Amniotic epithelial cell (primary cell): ENCODE data around the gene PRRC2A.
"Not testable (repeated sequence)": the region's sequence is repeated elsewhere in the genome, so short reads cannot be mapped to it uniquely, and the experiment has no call there.

Experiments
- DNase-seq: peaks from one replicate; pipeline ENCODE4 v3.0.0-alpha.2; 2010; ENCODE audit warnings: low read depth

PRRC2A gene

DNA sequence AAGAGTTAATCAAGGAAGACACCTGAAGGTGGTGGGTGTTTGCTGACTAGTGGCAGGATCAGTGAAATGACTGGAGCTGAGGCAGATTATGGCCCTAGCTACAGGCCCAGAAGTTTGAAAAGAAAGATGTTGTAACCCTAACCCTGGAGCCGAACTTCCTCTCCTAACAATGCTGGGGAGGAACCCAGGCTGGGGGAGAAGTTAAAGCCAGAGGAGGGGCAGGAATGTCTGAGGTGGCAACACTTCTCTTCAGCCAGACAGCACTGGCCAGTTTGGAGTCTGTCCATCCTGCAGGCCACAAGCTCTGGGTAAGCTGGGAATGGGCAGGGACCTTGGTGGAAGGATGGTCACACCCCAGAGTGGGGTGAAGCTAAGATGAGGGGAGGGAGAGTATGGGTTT lies 34.5 kb upstream of the PRRC2A start, which contains the start of gene LST1:
LST1 (plus strand) TSS at position 270 of the 400 bp plus-strand sequence. CDS start 1,023 bp downstream, outside the sequence.
- no peak for DNase-seq

DNA sequence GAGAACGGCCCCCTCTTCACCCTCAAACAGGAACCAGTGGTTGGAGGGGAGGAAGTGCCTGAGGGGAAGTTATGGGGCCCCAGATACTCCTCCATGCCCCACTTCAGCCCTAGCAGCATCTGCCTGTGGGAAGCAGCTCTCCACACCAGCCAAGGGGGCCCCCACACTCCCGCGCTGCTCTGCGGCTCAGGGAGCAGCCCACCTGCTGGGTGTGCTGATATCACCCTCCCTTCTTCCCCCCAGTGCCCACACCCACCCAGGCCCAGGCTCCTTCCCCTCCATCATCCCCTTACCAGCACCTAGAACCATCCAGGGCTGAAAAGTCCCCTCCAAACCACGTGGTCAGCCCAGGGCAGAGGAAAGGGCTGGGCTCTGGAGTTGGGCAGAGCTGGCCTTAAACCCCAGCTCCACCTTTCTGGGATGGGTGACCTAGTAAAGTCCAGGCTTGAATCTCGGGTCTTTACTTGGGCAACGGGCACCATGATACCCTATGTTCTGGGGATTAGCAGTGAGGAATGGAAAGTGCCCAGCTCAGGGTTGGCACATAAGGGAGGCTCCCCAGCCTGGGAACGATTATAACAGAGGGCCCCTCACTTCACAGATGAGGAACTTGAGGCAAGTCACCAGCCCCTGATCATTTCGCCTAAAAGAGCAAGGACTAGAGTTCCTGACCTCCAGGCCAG lies 33.8 kb upstream of the PRRC2A start:
- no peak for DNase-seq

DNA sequence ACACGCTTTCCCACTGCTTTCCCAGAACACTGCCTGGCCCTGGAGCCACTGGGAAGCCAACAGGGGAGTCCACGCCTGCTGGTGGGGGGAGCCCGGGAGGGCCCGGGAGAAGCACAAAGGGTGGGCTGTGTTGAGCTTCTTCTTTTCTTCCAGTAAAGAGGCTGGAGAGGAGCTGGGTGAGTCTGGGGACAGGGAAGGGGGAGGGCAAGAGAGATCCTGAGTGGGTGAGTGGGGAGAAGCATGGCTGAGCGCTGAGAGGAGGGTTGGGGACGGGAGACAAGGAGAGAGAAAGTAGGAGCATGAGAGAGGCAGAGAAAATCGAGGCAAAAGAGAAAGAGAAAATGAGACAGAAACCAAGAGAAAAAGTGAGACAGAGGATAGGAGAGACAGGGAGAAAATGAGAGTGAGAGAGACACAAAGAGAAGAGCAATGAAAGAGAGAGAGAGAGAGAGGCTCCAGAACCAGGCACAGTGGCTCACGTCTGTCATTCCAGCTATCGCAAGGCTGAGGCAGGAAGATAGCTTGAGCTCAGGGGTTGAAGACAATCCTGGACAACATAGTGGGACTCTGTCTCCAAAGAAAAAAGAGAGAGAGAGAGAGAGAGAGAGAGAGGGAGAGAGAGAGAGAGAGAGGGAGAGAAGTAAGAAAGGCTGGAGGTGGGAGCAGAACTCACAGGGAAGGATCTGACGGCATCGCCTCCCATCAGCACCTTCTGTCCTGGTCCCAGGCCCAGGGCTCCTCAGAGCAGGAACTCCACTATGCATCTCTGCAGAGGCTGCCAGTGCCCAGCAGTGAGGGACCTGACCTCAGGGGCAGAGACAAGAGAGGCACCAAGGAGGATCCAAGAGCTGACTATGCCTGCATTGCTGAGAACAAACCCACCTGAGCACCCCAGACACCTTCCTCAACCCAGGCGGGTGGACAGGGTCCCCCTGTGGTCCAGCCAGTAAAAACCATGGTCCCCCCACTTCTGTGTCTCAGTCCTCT lies 32.4 kb upstream of the PRRC2A start:
- DNase-seq = no peak

DNA sequence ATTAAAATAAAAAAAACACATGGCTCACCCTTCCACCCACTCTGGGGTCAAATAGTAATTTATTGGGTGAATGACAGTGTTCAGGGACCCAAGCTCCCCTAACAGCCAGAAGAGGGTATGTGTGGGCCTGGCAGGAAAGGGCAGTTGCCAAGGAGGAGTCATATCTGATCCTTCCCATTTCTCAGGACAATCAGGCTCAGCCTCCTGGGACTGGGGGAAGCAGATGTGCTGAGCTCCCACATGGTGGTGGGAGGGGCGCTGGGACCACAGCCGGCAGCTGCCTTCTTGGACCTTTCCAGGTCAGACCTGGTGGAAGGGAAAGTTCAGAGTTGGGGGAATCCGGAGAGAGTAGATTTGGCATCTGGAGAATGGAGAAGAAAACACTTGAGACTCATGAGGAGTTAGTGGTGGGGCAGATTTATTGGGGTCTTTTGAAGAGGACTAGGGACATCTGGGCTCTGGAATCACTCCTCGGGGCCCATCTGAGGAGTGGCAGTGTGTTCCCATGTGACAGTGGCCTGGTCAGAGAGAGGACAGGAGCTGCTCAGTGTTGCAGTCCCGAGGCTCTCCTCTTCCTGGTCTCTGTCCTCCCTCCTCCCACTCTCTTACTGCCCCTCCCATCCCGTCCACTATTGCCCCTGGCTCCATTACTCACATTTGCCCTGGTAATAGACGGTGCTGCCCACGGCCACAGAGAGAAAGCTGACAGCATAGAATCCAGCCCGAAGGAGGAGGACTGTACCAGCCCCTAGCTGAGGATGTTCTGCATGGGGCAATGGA lies 31.5 kb upstream of the PRRC2A start:
- DNase-seq = no peak

DNA sequence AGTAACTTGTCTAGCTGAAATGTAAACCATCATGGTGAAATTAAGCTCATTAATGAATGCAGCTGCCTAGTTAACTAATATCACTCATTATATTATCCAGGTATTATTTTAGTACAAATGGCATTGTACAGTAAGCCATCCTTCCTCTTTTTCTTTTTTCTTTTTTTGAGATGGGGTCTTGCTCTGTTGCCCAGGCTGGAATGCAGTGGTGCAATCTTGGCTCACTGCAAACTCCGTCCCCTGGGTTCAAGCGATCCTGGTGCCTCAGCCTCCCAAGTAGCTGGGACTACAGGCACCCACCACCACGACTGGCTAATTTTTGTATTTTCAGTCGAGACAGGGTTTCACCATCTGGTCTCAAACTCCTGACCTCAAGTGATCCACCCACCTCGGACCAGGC lies 29.8 kb upstream of the PRRC2A start:
- DNase-seq = not testable (repeated sequence)

DNA sequence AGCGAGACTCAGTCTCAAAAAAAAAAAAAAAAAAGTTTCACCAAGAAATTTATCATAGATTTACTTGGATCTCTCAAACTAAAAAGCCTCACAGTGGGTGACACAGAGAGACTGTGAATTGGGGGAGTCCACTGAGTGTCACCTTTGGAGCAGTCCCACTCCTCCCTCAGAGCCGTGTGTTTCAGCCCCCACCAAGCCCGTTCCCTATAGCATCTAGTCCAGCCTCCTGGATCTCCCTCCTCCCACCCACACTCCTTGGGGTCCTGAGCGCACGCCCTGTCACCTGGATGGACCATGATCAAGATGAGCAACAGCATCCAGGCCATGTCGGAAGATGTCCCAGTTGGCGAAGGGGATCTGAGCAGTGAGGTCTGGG lies 28.1 kb upstream of the PRRC2A start:
- no peak for DNase-seq

DNA sequence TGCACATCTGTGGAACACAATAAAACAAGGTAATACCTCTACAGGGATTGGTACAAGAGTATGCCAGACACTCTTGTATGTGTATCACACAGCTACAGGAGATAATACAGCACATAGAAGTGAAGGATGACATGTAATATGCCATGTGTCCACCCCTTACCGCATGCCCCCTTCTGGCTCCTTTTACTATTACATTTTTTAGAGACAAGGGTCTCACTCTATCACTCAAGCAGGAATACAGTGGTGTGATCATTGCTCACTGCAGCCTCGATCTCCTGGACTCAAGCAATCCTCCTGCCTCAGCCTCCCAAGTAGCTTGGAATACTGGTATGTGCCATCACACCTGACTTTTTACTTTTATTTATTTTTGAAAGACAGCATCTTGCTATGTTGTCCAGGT lies 23.5 kb upstream of the PRRC2A start:
- DNase-seq = peak; percentile 34

DNA sequence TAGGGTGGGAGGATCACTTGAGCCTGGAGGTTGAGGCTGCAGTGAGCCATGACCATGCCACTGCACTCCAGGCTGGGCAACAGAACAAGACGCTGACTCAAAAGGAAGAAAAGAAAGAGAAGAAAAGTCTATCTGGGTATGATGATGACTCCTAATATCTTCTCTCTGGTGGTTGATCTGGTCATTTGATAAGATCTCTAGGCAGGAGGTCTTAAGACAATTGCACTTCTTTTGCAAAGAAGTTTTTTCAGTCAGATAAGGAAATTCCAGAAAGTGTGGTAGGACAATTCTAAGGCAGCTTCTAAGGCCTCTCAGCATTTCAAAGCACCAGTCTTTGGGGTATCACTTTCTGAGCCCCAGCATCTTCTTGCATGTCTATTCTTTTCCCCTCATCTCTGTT lies 13.2 kb upstream of the PRRC2A start:
- peak; percentile 39 for DNase-seq

DNA sequence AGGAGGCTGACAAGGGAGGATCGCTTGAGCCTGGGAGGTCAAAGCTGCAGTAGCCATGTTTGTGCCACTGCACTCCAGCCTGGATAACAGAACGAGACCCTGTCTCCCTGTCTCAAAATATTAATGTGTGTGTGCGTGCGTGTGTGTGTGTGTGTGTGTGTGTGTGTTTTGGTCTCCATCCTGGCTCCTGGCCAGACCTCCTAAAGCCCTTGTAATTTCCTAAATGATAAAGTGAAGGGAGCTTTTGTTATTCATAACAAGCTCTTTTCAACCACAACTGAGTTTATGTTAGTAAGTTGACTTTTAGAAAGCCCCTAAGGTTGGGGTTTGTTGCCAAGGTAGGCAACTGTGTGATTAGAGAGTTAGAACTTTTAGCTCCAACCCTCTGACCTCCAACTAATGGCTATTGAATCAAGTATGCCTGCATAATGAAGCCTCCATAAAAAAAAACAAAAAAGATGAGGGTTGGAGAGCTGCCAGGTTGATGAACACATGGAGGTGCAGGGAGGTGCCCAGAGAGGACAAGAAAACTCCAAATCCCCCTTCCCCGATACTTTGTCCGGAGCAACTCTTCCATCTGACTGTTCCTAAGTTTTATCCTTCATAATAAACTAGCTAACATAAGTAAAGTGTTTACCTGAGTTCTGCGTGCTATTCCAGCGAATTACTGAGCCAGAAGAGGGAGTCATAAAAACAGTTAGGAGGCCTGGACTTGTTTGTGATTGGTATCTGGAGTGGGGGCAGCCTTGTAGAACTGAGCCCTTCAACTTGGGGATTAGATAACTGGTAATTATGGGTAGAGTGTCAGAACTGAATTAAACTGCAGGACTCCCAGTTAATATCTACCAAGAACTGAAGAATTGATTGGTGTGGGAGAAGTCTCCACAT lies 10.8 kb upstream of the PRRC2A start:
- DNase-seq = no peak

DNA sequence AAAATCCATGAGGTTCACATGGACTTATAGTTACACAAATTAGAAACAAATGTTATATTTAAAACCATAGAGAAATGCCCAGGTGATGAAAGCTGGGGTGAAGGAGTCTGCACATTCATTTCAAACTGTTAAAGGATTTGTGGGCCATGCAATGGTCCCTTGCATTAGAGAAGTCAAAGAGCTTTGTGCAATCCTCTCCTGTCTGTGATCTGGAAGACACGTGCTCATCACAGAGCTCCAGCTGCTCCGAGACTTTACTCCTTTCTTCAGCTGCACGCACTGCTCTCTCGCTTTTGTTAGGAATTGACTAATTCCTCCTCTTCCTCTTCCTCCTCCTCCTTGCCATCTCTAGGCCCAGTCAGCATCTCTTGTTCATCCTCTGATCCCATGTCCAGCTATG lies 9.5 kb upstream of the PRRC2A start:
- no peak for DNase-seq

DNA sequence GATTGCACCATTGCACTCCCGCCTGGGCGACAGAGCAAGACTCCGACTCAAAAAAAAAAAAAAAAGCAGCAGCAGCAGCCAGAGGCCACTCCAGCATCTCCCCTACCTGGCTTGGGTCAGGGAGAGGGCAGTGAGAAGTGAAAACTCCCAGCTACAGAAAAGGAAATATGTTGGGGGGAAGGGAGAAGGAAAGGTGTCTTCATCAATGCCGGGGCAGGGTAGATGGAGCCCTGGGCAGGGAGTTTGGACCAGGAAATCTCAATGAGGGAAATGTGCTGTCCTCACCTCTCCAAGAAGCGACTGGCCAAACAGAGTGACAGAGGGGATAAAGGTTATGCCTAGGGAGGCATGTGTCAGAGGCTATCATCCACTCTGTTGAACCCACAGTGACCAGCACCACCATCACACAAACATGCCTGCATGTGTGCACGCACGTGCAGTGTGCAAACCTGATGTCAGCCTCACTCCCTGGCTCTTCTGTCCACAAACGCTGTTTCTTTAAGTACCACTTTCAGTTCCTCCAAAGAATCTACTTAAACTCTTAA lies 6.4 kb upstream of the PRRC2A start:
- DNase-seq = no peak

DNA sequence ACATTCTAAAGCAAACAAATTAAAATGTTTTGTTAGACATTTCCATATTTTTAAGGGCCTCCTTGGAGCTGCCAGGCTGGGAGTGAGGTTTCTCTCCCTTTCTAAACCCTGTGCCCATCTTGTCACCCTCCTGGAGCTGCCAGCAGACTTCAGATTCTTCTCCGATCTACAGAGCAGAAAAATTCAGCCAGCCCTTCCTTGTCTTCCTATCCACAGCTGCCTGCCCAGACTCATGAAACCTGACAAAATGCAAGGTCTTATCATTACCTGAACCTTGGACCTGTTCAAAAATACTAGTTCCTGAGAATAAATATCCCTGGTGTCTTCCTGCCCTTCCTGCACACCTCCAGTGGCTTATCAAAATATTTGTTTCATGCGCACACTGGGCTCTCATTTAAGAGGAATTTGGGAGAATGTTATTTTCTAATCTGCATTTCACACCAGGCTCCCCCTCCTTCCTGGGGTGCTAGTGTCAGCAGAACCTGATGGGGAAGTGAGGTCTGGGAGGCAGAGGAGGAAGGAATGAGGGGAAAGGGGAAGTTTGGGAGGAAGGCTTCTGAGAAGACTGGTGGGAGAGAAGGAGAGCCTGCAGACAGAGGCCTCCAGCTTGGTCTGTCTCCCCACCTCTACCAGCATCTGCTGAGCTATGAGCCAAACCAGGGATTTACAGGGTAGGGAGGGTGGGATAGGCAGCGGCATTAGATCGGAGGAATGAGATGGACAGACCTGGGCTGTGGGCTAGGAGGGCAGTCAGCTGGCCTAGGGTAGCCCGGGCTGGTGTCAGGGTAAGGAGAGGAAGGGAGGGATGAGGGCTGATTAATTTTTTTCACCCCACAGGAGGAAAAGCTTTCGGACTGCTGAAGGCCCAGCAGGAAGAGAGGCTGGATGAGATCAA lies 5.6 kb upstream of the PRRC2A start, which contains the start of gene AIF1:
AIF1 (plus strand) TSS at position 551 of the 895 bp plus-strand sequence; CDS start at position 647, 96 bp downstream.
- DNase-seq = no peak

DNA sequence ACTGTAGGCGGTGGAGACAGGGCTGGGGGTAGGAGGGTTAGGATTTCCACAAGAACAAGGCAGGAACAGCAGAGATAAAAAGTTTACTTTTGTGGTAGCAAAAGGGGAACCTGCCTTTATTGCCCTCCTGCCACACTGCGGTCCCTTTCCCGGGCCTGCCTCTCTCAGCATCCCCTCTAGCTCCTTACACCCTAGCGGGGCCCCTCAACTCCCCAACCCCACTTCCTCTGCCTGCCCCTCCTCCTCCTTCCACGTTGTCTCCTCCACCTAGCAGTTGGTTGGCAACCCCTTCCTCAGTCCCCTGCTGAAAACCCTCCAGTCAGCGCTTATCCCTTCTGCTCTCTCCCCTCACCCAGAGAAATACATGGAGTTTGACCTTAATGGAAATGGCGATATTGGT lies 4.8 kb upstream of the PRRC2A start:
- no peak for DNase-seq

DNA sequence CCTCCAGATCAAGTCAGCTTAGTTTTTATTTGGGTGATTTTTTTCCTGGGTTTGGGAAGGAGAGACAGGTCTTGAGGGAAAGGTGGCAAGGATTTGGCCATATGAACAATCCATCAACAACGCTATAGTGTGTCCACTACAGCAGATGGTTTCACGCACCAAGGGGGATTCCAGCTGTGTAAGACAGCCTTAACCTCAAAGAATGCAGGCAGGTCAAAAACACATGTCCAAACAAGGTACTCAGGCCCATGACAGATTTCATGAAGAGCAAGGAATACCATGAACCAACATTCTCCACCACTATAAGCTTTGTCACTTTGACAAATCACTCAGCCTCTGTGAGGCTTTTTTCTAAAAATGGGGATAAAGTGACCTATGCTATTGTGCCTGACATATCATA lies 3.5 kb upstream of the PRRC2A start:
- no peak for DNase-seq

DNA sequence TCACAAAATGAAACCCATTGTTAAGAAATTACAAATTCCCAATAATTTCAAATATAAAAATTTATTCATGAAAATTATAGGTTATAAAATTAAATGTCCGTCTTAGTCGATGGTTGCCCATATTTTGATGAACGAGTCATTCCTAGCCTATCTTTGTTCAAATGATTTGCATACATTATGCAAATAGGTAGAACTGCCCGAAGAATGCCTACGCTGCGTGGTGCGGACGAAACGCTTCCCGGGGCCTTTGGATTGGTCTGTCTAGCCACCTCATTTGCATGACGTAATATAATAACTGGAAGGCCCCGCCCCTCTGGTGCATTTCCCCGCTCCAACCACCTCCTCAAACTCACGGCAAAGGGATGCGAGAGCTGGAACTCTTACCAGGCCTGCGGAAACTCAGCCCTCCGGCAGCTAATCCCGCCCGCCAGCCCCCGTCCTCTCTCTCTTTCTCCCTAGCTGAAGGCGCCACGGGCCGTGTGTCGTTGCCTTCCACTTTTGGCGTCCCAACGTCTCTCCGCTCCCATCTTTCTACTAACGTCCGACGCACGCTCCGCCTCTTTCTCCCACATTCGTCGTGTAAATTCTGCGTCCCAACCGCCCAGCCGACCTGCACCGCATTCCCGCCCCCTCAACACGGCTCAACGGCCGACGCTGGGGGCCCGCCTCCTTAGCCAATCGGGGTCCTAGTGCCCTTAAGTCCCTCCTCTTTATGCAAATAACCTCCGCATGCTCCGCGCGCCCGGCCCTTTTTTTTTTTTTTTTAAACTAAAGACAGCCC lies 520 bp upstream of the PRRC2A start:
- DNase-seq = peak; percentile 99

DNA sequence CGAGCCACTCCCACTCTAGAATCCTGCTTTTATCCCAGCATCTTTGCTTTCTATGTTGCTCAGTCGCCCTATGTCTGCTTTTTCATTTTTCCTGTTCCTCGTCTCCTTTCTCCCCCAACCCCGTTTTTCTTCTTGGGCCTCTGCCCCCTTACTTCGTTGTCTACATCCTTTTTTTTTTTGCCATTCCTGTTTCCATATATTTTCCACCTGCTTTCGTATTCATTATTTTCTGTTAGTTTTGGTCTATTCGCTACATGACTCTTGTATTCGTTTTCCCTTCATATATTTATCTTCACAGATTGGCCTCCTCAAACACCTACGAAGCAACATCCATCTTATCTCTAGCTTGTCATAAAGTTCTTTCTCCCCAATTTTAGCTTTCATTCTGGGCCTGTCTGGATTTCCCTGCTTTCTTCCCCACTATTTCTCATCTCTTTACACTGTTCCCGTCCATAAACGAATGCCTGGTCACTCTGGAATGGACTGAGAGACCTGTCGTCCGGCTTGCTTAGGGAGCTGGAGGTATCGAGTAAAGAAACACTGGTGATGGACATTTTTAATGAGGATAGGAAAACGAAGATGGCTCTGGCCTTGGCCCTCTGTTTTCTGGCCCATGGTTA lies 915 bp downstream of the PRRC2A start:
- no peak for DNase-seq

DNA sequence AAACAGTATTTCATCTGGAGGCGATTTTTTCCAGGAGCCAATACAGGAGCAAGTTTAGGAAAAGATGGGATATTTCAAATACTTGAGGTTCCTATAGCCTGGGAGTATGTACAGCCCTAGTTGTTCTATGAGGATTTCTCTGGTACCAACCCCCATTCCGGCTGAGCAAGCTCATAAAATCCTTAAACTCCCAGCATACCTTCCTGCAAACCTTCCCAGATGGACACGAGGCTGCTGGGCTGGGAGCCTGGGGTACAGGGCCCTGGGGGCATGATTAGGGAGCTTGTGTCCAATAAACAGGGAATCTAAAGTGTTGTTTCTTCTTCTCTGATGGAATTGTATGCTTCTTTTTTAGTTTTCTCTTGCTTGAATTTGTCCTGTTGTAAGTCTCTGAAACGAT lies 1.5 kb downstream of the PRRC2A start:
- no peak for DNase-seq

DNA sequence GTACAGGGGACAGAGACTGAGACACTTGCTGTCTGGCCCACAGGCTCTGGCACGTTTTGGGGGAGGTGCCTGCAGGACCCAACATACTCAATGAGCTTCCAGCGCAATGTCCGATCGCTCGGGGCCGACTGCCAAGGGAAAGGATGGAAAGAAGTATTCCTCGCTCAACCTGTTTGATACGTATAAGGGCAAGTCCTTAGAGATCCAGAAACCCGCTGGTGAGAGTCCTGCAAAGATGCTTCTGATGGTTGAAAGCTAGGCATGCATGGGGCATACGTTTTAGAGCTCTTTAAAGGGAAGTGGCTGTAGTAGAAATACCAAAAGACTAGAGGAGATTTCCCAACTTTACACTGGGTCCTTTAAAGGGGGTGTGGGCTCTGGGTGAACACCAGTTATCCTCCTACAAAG lies 2.2 kb downstream of the PRRC2A start:
- DNase-seq = peak; percentile 15

DNA sequence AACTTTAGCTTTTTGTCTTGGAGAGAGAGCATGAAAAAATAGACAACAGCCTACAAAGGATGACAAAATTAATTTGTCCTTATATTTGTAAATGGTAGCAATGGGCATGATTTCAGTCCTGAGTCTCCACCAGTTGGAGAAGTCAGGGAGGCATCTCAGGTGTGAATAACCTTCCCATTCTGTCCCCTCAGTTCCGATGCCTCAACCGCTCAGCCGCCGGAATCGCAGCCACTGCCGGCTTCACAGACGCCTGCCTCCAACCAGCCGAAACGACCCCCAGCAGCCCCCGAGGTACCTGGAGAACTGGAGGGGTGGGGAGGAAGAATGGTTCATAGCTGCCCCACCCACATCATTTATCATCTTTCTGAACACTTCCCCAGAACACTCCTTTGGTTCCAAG lies 3.6 kb downstream of the PRRC2A start:
- no peak for DNase-seq
